NT2/D1 (cell line): ENCODE measurements around the gene DHFR2.

ENCODE experiments used
- DNase-seq: peaks from one replicate; pipeline ENCODE4 v3.0.0-alpha.2; 2011; ENCODE audit warnings: low read depth, low spot score
- H3K27me3 ChIP-seq: 2 replicates; pipeline ENCODE4 v1.6.0; 2011; ENCODE audit warnings: mild to moderate bottlenecking; ENCODE audit not compliant: insufficient read length, insufficient read depth
- H3K36me3 ChIP-seq: 2 replicates; pipeline ENCODE4 v1.6.1; 2011; ENCODE audit warnings: mild to moderate bottlenecking, low read length, mixed read lengths; ENCODE audit not compliant: insufficient read depth, insufficient read length
- H3K4me1 ChIP-seq: 2 replicates; pipeline ENCODE4 v1.5.1; 2011; ENCODE audit not compliant: insufficient read depth, insufficient read length
- H3K4me3 ChIP-seq: 2 replicates; pipeline ENCODE4 v1.5.1; 2011; ENCODE audit warnings: low read depth; ENCODE audit not compliant: insufficient read length
- H3K9ac ChIP-seq: 2 replicates; pipeline ENCODE4 v1.6.0; 2011; ENCODE audit warnings: low read depth; ENCODE audit not compliant: insufficient read length
- H3K9me3 ChIP-seq: 2 replicates; pipeline ENCODE4 v1.5.1; 2011; ENCODE audit warnings: mild to moderate bottlenecking, low read length; ENCODE audit not compliant: insufficient read depth
- SUZ12 ChIP-seq: IDR thresholded peaks from 2 replicates; pipeline ENCODE4 v1.6.1; 2011; ENCODE audit not compliant: insufficient read length, insufficient read depth; ENCODE audit errors: extremely low read depth
- YY1 ChIP-seq: IDR thresholded peaks from 2 replicates; pipeline ENCODE4 v1.6.1; 2011; ENCODE audit not compliant: insufficient read length, insufficient read depth
- ZNF274 ChIP-seq: IDR thresholded peaks from 2 replicates; pipeline ENCODE4 v1.6.1; 2011; ENCODE audit warnings: mild to moderate bottlenecking, low read depth, low read length

Gene DHFR2

GRCh38 chr3:94071713-94072284 lies 9.1 kb upstream of the DHFR2 start:
- Histone ChIP-seq H3K4me3 (no peak overlapping the region), H3K27me3 (no peaks in the 10 kb centered on the region), H3K9me3 (no peaks in the 10 kb centered on the region), H3K4me1 (no peaks in the 10 kb centered on the region), H3K36me3 (peaks cover 28% of the 10 kb centered on the region), H3K9ac (no peak overlapping the region)
- TF ChIP-seq ZNF274 (no peak), YY1 (no peak), SUZ12 (no peak)
- DNase-seq: no peak

GRCh38 chr3:94070341-94070911 lies 7.7 kb upstream of the DHFR2 start:
- TF ChIP-seq SUZ12: no peak
- no peak for TF ChIP-seq ZNF274
- no peak for TF ChIP-seq YY1
- H3K4me1 ChIP-seq: no peaks in the 10 kb centered on the region
- no peak overlapping the region for H3K9ac ChIP-seq
- H3K36me3 ChIP-seq: peaks cover 27% of the 10 kb centered on the region
- no peak overlapping the region for H3K4me3 ChIP-seq
- H3K9me3 ChIP-seq: no peaks in the 10 kb centered on the region
- DNase-seq: no peak
- H3K27me3 ChIP-seq: no peaks in the 10 kb centered on the region

- H3K9ac ChIP-seq: no peak overlapping the region
- no peak for TF ChIP-seq YY1
- TF ChIP-seq ZNF274: no peak
Observed at GRCh38 chr3:94069194-94069813, 6.6 kb upstream of the DHFR2 start.

GRCh38 chr3:94066506-94067500 lies 4.1 kb upstream of the DHFR2 start:
- H3K9me3 ChIP-seq: no peaks in the 10 kb centered on the region
- no peak for TF ChIP-seq SUZ12
- no peak for TF ChIP-seq YY1
- no peak for TF ChIP-seq ZNF274
- no peak overlapping the region for H3K9ac ChIP-seq
- peaks cover 23% of the 10 kb centered on the region for H3K36me3 ChIP-seq
- H3K27me3 ChIP-seq: no peaks in the 10 kb centered on the region
- no peak for DNase-seq
- no peaks in the 10 kb centered on the region for H3K4me1 ChIP-seq
- no peak overlapping the region for H3K4me3 ChIP-seq

More at GRCh38 chr3:94069194-94069813, 6.6 kb upstream of the DHFR2 start:
- H3K9me3 ChIP-seq: no peaks in the 10 kb centered on the region
- no peak overlapping the region for H3K4me3 ChIP-seq
- H3K4me1 ChIP-seq: no peaks in the 10 kb centered on the region
- H3K36me3 ChIP-seq: peaks cover 31% of the 10 kb centered on the region
- no peak for DNase-seq
- no peaks in the 10 kb centered on the region for H3K27me3 ChIP-seq

- Histone ChIP-seq H3K4me1 (no peaks in the 10 kb centered on the region), H3K27me3 (no peaks in the 10 kb centered on the region), H3K4me3 (no peak overlapping the region), H3K9me3 (no peaks in the 10 kb centered on the region), H3K9ac (no peak overlapping the region), H3K36me3 (peaks cover 20% of the 10 kb centered on the region)
- TF ChIP-seq SUZ12 (no peak), ZNF274 (no peak), YY1 (no peak)
- DNase-seq: no peak
Observed at GRCh38 chr3:94065819-94066480, 3.2 kb upstream of the DHFR2 start.

GRCh38 chr3:94065122-94065521 lies 2.4 kb upstream of the DHFR2 start:
- no peak for DNase-seq
- Histone ChIP-seq H3K9ac (no peak overlapping the region), H3K36me3 (peaks cover 20% of the 10 kb centered on the region), H3K9me3 (no peaks in the 10 kb centered on the region), H3K4me1 (no peaks in the 10 kb centered on the region), H3K4me3 (no peak overlapping the region), H3K27me3 (no peaks in the 10 kb centered on the region)
- TF ChIP-seq SUZ12 (no peak), ZNF274 (no peak), YY1 (no peak)
